ENCODE data around the gene ARL9. TPM values are rescaled to one million over a fixed set of nuclear protein-coding genes. Genes with fewer than 3 reads are reported as not detected.

Gene ARL9, protein sequence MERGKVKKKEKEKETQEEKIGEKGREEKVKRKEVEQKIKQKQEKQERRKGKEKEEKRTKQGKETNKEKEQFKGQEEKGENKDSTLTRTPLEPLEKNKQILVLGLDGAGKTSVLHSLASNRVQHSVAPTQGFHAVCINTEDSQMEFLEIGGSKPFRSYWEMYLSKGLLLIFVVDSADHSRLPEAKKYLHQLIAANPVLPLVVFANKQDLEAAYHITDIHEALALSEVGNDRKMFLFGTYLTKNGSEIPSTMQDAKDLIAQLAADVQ
- total RNA-seq (under 1 TPM in 1 of 4 donors, not detected in 3; 0.15 TPM), polyA plus RNA-seq (under 1 TPM in 2 of 3 donors, not detected in 1; 0.09 to 0.25 TPM)
- long read RNA-seq, donor 1, result 0 reads
- long read RNA-seq, donor 2, result 0 reads

DNA sequence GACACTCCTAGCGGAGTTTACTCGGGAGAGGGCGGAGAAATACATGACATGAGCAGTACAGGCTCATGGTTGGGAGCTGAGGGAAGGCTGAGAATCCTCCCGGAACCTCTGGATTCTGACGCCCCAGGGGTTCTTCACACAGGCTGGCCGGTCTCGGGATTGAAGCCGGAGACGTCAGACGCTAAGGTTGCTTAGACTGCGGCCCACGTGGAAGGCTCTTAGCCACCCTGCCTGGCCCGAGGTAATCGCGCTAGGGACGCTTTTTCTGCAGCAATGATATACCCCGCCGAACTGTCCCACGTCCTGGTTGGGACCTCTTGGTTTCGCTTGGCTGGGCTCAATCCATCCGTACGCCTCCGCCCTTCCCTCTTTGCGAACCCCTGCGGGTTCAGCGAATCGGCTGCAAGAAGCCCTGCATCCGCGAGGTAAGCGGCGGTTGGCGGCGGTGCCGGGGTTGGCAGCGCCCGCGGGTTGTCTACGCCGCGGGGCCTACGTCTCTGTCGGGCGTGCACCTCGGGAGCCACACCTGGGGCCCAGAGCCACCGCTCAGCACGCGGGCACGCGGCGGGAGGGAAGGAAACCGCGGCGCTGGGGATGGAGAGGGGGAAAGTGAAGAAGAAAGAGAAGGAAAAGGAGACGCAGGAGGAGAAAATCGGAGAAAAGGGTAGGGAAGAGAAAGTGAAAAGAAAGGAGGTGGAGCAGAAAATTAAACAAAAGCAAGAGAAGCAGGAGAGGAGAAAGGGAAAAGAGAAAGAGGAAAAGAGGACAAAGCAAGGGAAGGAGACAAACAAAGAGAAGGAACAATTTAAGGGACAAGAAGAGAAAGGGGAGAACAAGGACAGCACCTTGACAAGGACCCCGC lies at the start of gene ARL9:
Gene ARL9, plus strand, starts transcription at position 523 of the 862 bp plus-strand sequence. Its CDS starts 72 bp downstream, at position 595.
- WGBS, 3 donors, result 2 to 3% (median 2%) methylated on average over 56 of the region's 56 CpGs
- no peak within 1 kb of the TSS for H3K27ac ChIP-seq
- intact Hi-C loops (cut with DNase I), result no loop called here

DNA sequence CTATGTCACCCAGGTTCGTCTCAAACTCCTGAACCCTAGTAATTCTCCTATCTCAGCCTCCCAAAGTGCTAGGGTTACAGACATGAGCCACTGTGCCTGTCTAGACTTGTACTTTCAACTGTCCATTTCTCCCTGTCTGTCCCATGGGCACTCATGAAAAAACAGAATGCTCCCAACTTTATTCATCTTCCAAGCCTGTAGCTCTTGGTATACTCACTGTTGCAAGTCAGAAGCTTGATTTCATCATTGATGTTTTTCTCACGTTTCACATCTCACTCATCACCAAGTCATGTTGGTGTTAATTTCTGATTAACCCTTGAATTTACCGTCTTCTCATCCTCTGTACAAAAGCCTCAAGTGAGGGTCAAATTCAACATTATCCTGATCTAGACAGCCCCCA lies 45.5 kb upstream of the ARL9 start:
- intact Hi-C loops (cut with DNase I), result no loop called here
- no peaks in the 10 kb centered on the region for H3K9me3 ChIP-seq
- H3K4me3 ChIP-seq, result no peak overlapping the region
- TF ChIP-seq, protein P1, sequence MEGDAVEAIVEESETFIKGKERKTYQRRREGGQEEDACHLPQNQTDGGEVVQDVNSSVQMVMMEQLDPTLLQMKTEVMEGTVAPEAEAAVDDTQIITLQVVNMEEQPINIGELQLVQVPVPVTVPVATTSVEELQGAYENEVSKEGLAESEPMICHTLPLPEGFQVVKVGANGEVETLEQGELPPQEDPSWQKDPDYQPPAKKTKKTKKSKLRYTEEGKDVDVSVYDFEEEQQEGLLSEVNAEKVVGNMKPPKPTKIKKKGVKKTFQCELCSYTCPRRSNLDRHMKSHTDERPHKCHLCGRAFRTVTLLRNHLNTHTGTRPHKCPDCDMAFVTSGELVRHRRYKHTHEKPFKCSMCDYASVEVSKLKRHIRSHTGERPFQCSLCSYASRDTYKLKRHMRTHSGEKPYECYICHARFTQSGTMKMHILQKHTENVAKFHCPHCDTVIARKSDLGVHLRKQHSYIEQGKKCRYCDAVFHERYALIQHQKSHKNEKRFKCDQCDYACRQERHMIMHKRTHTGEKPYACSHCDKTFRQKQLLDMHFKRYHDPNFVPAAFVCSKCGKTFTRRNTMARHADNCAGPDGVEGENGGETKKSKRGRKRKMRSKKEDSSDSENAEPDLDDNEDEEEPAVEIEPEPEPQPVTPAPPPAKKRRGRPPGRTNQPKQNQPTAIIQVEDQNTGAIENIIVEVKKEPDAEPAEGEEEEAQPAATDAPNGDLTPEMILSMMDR (IDR thresholded peaks at IDR 0.05), result no peak
- WGBS, 3 donors, result 70 to 82% (median 75%) methylated on average over 3 of the region's 3 CpGs
- H3K27me3 ChIP-seq (ENCODE audit: insufficient read depth in 3 of 3, low read length in 2 of 3), result no peaks in the 10 kb centered on the region
- ATAC-seq, result no peak
- H3K36me3 ChIP-seq (ENCODE audit: insufficient read depth in 1 of 2, low read depth in 1 of 2), result peaks cover 0 to 91% of the 10 kb centered on the region in 2 donors
- no peak overlapping the region for H3K27ac ChIP-seq
- peaks cover 11% of the 10 kb centered on the region for H3K4me1 ChIP-seq
- DNase-seq, result no peak

More for the DNA sequence above, at the start of gene ARL9:
- Histone ChIP-seq H3K4me3 (peak within 1 kb of the TSS; percentile 65), H3K4me1 (no peaks in the 10 kb centered on the region), H3K27me3 (ENCODE audit: insufficient read depth in 3 of 3, low read length in 2 of 3) (no peaks in the 10 kb centered on the region), H3K9me3 (no peaks in the 10 kb centered on the region), H3K36me3 (ENCODE audit: insufficient read depth in 1 of 2, low read depth in 1 of 2) (peaks cover 5 to 37% of the 10 kb centered on the region in 2 donors)
- TF ChIP-seq, protein P1 (IDR thresholded peaks at IDR 0.05), result no peak
- DNase-seq, result peak; percentile 38 to 63
- ATAC-seq, result peak; percentile 55 to 83 (median 70)

DNA sequence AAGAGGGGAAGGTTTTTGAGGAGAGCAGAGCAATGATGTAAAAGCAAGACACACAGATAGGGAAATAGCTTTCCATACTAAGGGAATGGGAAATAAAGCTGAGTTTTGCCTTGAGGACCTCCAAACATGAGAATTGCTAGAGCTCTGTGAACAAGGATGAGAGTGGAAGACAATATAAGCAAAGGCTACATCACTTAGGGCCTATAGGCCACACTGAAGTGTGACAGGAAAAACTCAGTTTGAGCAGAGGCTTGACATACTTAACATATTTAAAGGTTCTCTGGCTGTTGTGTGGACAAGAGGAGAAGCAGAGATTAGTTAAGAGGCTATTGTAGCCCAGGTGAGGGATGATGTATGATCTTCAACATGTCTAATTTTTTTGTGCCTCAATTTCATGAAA lies 43.4 kb upstream of the ARL9 start:
- H3K27ac ChIP-seq, result no peak overlapping the region
- peaks cover 0 to 70% of the 10 kb centered on the region in 2 donors for H3K36me3 ChIP-seq (ENCODE audit: insufficient read depth in 1 of 2, low read depth in 1 of 2)
- H3K4me3 ChIP-seq, result no peak overlapping the region
- DNase-seq (no peak), ATAC-seq (no peak)
- TF ChIP-seq, protein P1 (IDR thresholded peaks at IDR 0.05), result no peak
- H3K9me3 ChIP-seq, result no peaks in the 10 kb centered on the region
- H3K4me1 ChIP-seq, result peaks cover 22% of the 10 kb centered on the region
- H3K27me3 ChIP-seq (ENCODE audit: insufficient read depth in 3 of 3, low read length in 2 of 3), result no peaks in the 10 kb centered on the region
- intact Hi-C loops (cut with DNase I), result loop anchor here in 1 of 2 donors (2.0 kb wide), 1 partner anchor 23 kb away; no protein-coding TSS in a partner anchor

DNA sequence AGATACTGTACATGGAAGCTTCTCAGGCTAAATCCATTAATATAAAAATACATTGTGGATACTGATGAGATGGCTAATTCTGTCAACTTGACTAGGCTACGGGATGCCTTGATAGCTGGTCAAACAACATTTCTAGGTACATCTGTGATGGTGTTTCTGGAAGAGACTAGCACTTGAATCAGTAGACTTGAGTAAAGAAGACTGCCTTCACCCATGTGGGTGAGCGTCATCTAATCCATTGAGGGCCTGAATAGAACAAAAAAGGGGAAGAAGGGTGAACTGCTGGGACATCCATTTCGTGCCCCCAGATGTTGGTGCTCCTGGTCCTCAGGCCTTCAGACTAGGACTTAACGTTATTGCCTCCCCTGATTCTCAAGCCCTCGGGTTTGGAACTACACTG lies 41.9 kb upstream of the ARL9 start:
- WGBS, 3 donors, result 82 to 96% (median 90%) methylated on average over 5 of the region's 5 CpGs
- H3K27ac ChIP-seq, result no peak overlapping the region
- ATAC-seq, result no peak
- TF ChIP-seq, protein P1 (IDR thresholded peaks at IDR 0.05), result no peak
- no peak for DNase-seq
- peaks cover 28% of the 10 kb centered on the region for H3K4me1 ChIP-seq
- intact Hi-C loops (cut with DNase I), result loop anchor here in 1 of 2 donors (2.0 kb wide), 1 partner anchor 25 kb away; no protein-coding TSS in a partner anchor
- no peaks in the 10 kb centered on the region for H3K9me3 ChIP-seq
- peaks cover 0 to 55% of the 10 kb centered on the region in 2 donors for H3K36me3 ChIP-seq (ENCODE audit: insufficient read depth in 1 of 2, low read depth in 1 of 2)
- H3K27me3 ChIP-seq (ENCODE audit: insufficient read depth in 3 of 3, low read length in 2 of 3), result no peaks in the 10 kb centered on the region
- H3K4me3 ChIP-seq, result no peak overlapping the region
